B cell (primary cell): ENCODE measurements around the gene ZDHHC21. TPM values are rescaled to one million over a fixed set of nuclear protein-coding genes. Genes with fewer than 3 reads are reported as not detected.

Source experiments
- ATAC-seq: fragments of 200-7000 bp; cut with Tn5 transposase; one replicate; pipeline ENCODE4 v1.10.0; 2021; ENCODE audit warnings: low read depth, mild to moderate bottlenecking, moderate number of reproducible peaks, moderate library complexity
- CTCF ChIA-PET: fragments of 350-600 bp; sonication (Branson Sonifier 250); formaldehyde crosslinking; loops from one replicate; lab custom pipeline; 2021; ENCODE audit warnings: antibody characterized with exemption, inconsistent platforms; lab: Charles Lee
- POLR2A ChIA-PET: fragments of 350-600 bp; sonication (Branson Sonifier 250); formaldehyde crosslinking; loops from one replicate; lab custom pipeline; 2021; ENCODE audit warnings: antibody characterized with exemption; lab: Charles Lee
- DNase-seq: peaks from one replicate; pipeline ENCODE4 v3.0.0; 2013
- H2AFZ ChIP-seq: 2 replicates; pipeline ENCODE4 v1.6.1; 2012; ENCODE audit warnings: mild to moderate bottlenecking, low read depth, low read length; ENCODE audit not compliant: insufficient read depth, poor library complexity, severe bottlenecking
- H3K27ac ChIP-seq, 2 donors: 1 replicate in 1 of 2; 2 replicates in 1 of 2; pipeline ENCODE4 v1.5.1; 2012 to 2013; ENCODE audit warnings: low read length in 2 of 2, mild to moderate bottlenecking in 2 of 2, moderate library complexity in 1 of 2
- H3K27me3 ChIP-seq, 4 experiments: fragments of 200-600 bp in 1 of 4; sonication (generic) in 1 of 4; replicated peaks in 1 of 4; 1 replicate in 2 of 4; 2 replicates in 2 of 4; pipeline versions ENCODE4 v1.6.1 to v1.7.0; 2013 to 2016; ENCODE audit warnings: low read length in 3 of 4, mild to moderate bottlenecking in 2 of 4, mixed read lengths in 1 of 4, moderate library complexity in 1 of 4; ENCODE audit not compliant: insufficient read depth in 4 of 4, control insufficient read depth in 3 of 4; ENCODE audit errors: control extremely low read depth in 1 of 4
- H3K36me3 ChIP-seq, 2 experiments: replicated peaks in 1 of 2; 1 replicate in 1 of 2; 2 replicates in 1 of 2; pipeline versions ENCODE4 v1.6.1 to v1.7.1; 2013; ENCODE audit warnings: low read length in 1 of 2; ENCODE audit not compliant: insufficient read depth in 2 of 2, control insufficient read depth in 1 of 2; ENCODE audit errors: control extremely low read depth in 1 of 2, extremely low read depth in 1 of 2
- H3K4me1 ChIP-seq, 2 donors: fragments of 200-600 bp in 1 of 2; sonication (generic) in 1 of 2; 1 replicate in 1 of 2; 2 replicates in 1 of 2; pipeline versions ENCODE4 v1.5.1 to v1.6.1; 2013 to 2017; ENCODE audit warnings: low read length in 2 of 2; ENCODE audit not compliant: control insufficient read depth in 2 of 2, insufficient read depth in 2 of 2
- H3K4me2 ChIP-seq: replicated peaks from 2 replicates; pipeline ENCODE3; 2012; ENCODE audit warnings: mild to moderate bottlenecking, low read depth, low read length; ENCODE audit not compliant: poor library complexity, severe bottlenecking
- H3K4me3 ChIP-seq, 5 experiments: fragments of 200-600 bp in 1 of 5; sonication (generic) in 1 of 5; 1 replicate in 3 of 5; 2 replicates in 2 of 5; pipeline versions ENCODE4 v1.5.1 to v1.7.0; 2011 to 2016; ENCODE audit warnings: low read length in 4 of 5, mild to moderate bottlenecking in 4 of 5, low read depth in 2 of 5, control low read depth in 1 of 5, moderate library complexity in 1 of 5; ENCODE audit not compliant: insufficient read depth in 1 of 5; ENCODE audit errors: control extremely low read depth in 1 of 5, extremely low read depth in 1 of 5
- H3K79me2 ChIP-seq: fragments of 200-600 bp; sonication (generic); one replicate; pipeline ENCODE4 v1.6.0; 2016; ENCODE audit warnings: low read length; ENCODE audit not compliant: control insufficient read depth, insufficient read depth
- H3K9ac ChIP-seq: fragments of 200-600 bp; sonication (generic); 2 replicates; pipeline ENCODE4 v1.6.1; 2017; ENCODE audit warnings: mild to moderate bottlenecking, low read length, moderate library complexity
- H3K9me3 ChIP-seq, 3 donors: one replicate each; pipeline versions ENCODE4 v1.6.1 to v1.7.1; 2013; ENCODE audit warnings: low read length in 2 of 3; ENCODE audit not compliant: control insufficient read depth in 2 of 3, insufficient read depth in 1 of 3; ENCODE audit errors: control extremely low read depth in 1 of 3
- H4K20me1 ChIP-seq: 2 replicates; pipeline ENCODE4 v1.6.0; 2012; ENCODE audit warnings: mild to moderate bottlenecking, low read length; ENCODE audit not compliant: insufficient read depth, control insufficient read depth, poor library complexity, severe bottlenecking
- H3K27ac Mint-ChIP-seq: one replicate; pipeline ENCODE4 v1.8.0; 2021; ENCODE audit warnings: mixed read lengths
- H3K27me3 Mint-ChIP-seq: one replicate; pipeline ENCODE4 v1.8.0; 2021; ENCODE audit warnings: mixed read lengths
- H3K4me1 Mint-ChIP-seq: one replicate; pipeline ENCODE4 v1.8.0; 2021; ENCODE audit warnings: mixed read lengths
- H3K4me3 Mint-ChIP-seq: one replicate; pipeline ENCODE4 v1.8.0; 2021; ENCODE audit warnings: mixed read lengths
- H3K9me3 Mint-ChIP-seq: one replicate; pipeline ENCODE4 v1.8.0; 2022; ENCODE audit warnings: mixed read lengths; ENCODE audit not compliant: insufficient read depth
- EZH2 ChIP-seq: IDR thresholded peaks from 2 replicates; pipeline ENCODE4 v1.6.1; 2012; ENCODE audit warnings: borderline replicate concordance, low read depth, mild to moderate bottlenecking, moderate library complexity, low read length; ENCODE audit not compliant: insufficient read depth, poor library complexity, severe bottlenecking
- WGBS: methylation state at CpG from one replicate; pipeline ENCODE4 v1.1.5; 2013; ENCODE audit warnings: missing lambda C conversion rate; ENCODE audit not compliant: insufficient coverage; 5-methylcytosine and 5-hydroxymethylcytosine counted together
- intact Hi-C: fragments of 100-400 bp; cut with micrococcal nuclease; formaldehyde crosslinking; loops from one replicate; pipeline ENCODE4 v1.10.0; 2022
- polyA plus RNA-seq: library from polyadenylated mRNA; depleted of rRNA; stranded (reverse); fragments of >200 nt; gene quantifications from 2 replicates; pipeline ENCODE4 v1.2.3, GENCODE V29; 2012
- total RNA-seq, 2 donors: library from RNA; stranded (reverse); fragments of 120-200 nt in 1 of 2; gene quantifications; 1 replicate in 1 of 2; 2 replicates in 1 of 2; pipeline versions ENCODE4 v1.2.3 to v1.2.4, GENCODE V29; 2013 to 2022
- TF ChIP-seq, protein P1 (sequence below): fragments of 200-600 bp; IDR thresholded peaks from one replicate; pipeline ENCODE4 v1.8.0; 2022; ENCODE audit warnings: antibody characterized with exemption, mild to moderate bottlenecking

The ZDHHC21 gene
- total and polyA plus RNA-seq, 2 donors (not counting 1 experiment from before 2014, with no cell fraction given) = 10.3 to 39.7 TPM

DNA sequence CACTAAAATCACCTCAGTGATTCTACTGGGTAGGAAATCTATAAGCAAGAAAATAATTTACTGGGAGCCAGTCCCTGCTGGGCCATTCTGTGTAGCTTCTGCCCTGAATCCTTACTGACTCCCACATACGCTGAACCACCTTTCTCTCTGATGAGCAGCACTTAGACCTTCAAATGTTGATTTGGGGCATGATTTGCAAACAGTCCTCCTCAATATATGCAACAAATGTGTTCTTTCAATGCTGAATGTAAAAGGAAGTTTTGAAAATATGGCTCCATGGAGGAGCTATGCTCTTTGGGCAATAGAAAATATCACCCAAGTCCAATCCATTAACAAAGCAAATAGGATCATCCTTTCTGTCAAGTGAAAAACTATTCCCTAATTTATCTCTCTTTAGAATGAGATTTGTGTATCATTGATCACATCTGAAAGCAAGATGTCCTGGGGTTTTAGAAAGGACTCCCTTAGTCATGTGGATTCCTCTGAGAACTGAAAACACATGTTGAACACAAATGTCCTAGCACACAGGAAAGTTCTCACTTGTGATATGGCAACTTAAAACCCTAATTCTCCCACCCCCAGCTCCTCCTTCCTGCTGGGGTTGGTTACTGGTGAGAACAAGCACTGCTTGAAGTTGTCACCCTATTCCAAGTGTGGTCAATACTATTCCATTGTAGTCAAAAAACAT lies 38.2 kb upstream of the ZDHHC21 start:
- intact Hi-C loops = no loop called here
- H3K4me1 ChIP-seq = no peaks in the 10 kb centered on the region
- ATAC-seq (no peak), DNase-seq (no peak)
- H3K9ac ChIP-seq = no peak overlapping the region
- no peaks in the 10 kb centered on the region for H4K20me1 ChIP-seq
- no peaks in the 10 kb centered on the region for H3K9me3 ChIP-seq
- CTCF ChIA-PET = interaction anchor here (1.4 kb wide), 1 partner anchor 116 kb away, joined by 3 read pairs; no protein-coding TSS in a partner anchor
- H3K4me1 Mint-ChIP-seq = no peaks in the 10 kb centered on the region
- no peaks in the 10 kb centered on the region for H3K36me3 ChIP-seq
- no peak overlapping the region for H2AFZ ChIP-seq
- no peak overlapping the region for H3K4me3 Mint-ChIP-seq
- WGBS = no CpG with 5 or more reads among the region's 1 CpG
- no peak overlapping the region for H3K27ac ChIP-seq
- H3K79me2 ChIP-seq = no peaks in the 10 kb centered on the region
- peaks cover 19% of the 10 kb centered on the region for H3K27me3 Mint-ChIP-seq
- POLR2A ChIA-PET = no interaction called here
- no peak overlapping the region for H3K27ac Mint-ChIP-seq
- H3K4me2 ChIP-seq = no peak overlapping the region
- H3K27me3 ChIP-seq = peaks cover 0 to 7% (median 2%) of the 10 kb centered on the region in 4 experiments
- no peak overlapping the region for H3K4me3 ChIP-seq
- no peaks in the 10 kb centered on the region for H3K9me3 Mint-ChIP-seq
- TF ChIP-seq, protein P1, sequence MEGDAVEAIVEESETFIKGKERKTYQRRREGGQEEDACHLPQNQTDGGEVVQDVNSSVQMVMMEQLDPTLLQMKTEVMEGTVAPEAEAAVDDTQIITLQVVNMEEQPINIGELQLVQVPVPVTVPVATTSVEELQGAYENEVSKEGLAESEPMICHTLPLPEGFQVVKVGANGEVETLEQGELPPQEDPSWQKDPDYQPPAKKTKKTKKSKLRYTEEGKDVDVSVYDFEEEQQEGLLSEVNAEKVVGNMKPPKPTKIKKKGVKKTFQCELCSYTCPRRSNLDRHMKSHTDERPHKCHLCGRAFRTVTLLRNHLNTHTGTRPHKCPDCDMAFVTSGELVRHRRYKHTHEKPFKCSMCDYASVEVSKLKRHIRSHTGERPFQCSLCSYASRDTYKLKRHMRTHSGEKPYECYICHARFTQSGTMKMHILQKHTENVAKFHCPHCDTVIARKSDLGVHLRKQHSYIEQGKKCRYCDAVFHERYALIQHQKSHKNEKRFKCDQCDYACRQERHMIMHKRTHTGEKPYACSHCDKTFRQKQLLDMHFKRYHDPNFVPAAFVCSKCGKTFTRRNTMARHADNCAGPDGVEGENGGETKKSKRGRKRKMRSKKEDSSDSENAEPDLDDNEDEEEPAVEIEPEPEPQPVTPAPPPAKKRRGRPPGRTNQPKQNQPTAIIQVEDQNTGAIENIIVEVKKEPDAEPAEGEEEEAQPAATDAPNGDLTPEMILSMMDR = no peak
- no peak for TF ChIP-seq EZH2

DNA sequence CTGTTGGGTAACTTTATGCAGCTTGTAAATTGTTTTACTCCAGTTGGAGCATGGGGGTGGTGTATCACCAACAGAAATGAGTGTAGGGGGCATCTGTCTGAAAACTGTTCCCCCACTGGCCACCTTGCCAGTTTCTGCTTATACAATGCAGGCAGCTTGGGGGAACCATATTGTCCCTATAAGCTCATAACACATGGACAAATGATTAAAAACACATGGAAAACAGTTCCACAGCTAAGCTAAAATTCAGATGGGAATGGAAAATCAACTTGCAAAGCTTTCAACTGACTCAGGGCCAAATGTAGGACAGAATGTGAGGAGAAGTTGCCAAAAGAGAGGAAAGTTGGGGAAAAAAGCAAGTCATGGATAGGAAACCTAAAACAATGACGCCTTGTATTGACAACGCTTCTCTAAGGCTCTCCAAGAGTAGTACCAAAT lies 37.2 kb upstream of the ZDHHC21 start:
- intact Hi-C loops = no loop called here
- ATAC-seq = no peak

More for the DNA sequence above, 37.2 kb upstream of the ZDHHC21 start:
- ChIA-PET CTCF (interaction anchor here (1.4 kb wide), 1 partner anchor 115 kb away, joined by 3 read pairs; no protein-coding TSS in a partner anchor), POLR2A (no interaction called here)
- no peak for DNase-seq
- WGBS = 100% methylated on average over 1 of the region's 2 CpGs
- no peak overlapping the region for H3K4me2 ChIP-seq
- Mint-ChIP-seq H3K4me1 (no peaks in the 10 kb centered on the region), H3K27me3 (peaks cover 19% of the 10 kb centered on the region), H3K4me3 (no peak overlapping the region), H3K27ac (no peak overlapping the region), H3K9me3 (no peaks in the 10 kb centered on the region)
- H4K20me1 ChIP-seq = no peaks in the 10 kb centered on the region
- peaks cover 0 to 6% (median 0%) of the 10 kb centered on the region in 4 experiments for H3K27me3 ChIP-seq
- H3K27ac ChIP-seq = no peak overlapping the region
- H3K9ac ChIP-seq = no peak overlapping the region
- H3K79me2 ChIP-seq = no peaks in the 10 kb centered on the region
- H3K9me3 ChIP-seq = no peaks in the 10 kb centered on the region
- H3K4me3 ChIP-seq = no peak overlapping the region
- H2AFZ ChIP-seq = no peak overlapping the region
- H3K36me3 ChIP-seq = no peaks in the 10 kb centered on the region
- TF ChIP-seq, protein P1 = no peak
- no peak for TF ChIP-seq EZH2
- no peaks in the 10 kb centered on the region for H3K4me1 ChIP-seq
